Activated effector memory CD4-positive, alpha-beta T cell treated with anti-CD3 and anti-CD28 coated beads, Interleukin-2, amount 50 U/mL, for 16 hours (primary cell): Measurements from ENCODE around the gene KRI1.

Source experiments
- DNase-seq: peaks from one replicate; pipeline ENCODE4 v3.0.0-alpha.2; 2020

KRI1 gene

GRCh38 chr19:10565567-10566407 is at the start of gene KRI1:
TSS of gene KRI1 (minus strand) at chr19:10566010. CDS start at chr19:10565999, 11 bp downstream.
- peak; percentile 99 for DNase-seq

GRCh38 chr19:10612499-10613119 is 46.8 kb upstream of the KRI1 start:
- DNase-seq = no peak

DNA sequence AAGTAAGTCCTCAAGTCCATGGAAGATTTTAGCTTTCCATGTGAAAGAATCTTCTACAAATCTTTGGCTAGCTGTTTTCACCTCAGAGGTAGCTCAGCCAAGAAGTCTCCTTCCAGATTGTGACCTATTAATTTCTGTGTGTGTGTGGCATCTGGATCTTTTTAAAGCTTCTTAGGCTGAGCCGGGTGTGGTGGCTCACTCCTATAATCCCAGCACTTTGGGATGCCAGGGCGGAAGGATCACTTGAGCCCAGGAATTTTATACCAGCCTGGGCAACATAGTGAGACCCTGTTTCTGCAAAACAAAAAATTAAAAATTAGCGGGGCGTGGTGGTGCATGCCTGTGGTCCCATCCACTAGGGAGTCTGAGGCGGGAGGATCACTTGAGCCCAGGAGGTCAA is 46.1 kb upstream of the KRI1 start:
- no peak for DNase-seq

DNA sequence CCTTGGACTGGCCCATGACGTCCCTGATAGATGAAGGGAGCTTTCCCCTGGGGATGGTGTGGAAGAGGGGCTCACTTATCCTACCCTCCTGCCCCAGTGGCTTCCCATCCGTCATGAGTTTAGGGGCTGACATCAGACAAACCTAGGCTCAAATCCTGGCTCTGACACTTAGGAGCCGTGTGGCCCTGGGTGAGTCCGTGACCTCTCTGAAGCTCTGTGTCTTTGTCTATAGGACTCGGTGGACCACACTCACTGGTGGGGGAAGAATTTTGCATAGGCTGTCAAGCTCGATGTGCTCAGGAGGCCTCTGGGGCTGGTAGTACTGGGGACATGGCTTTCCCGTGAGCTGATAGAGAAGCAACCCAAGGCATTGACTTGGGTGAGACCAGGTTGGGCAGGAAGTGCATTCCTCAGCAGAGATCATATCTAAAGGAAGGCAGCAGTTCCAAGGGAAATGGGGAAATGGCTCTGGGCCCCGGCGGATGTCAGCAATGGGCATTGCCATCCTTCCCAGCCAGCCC is 38.7 kb upstream of the KRI1 start:
- peak; percentile 66 for DNase-seq

DNA sequence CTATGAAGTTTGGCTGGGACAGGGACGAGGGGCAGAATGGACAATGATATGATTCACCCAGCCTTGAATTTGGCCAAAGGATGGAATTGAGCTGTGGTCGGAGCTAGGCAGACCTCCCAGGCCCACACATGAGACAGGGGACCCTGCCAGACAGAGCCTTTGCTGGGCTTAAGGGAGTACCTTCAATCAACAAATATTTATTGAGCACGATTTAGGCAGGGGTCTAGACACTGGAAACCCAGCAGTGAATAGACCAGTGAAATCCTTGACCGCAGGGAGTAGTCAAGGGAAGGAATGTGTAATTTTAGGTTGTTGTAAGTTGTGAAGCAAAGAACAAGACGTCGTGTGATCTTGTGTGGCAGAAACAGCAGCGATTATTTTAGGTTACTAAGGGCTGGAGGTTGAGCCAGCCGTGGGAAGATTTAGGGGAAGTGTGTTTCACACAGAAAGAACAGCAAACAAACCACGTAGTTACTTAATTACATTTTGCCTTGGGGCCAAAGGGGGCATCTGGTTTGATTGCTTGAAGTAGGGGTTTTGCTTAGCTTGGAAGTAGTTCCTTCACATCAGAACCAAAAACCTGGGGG is 38.2 kb upstream of the KRI1 start:
- DNase-seq = peak; percentile 70

DNA sequence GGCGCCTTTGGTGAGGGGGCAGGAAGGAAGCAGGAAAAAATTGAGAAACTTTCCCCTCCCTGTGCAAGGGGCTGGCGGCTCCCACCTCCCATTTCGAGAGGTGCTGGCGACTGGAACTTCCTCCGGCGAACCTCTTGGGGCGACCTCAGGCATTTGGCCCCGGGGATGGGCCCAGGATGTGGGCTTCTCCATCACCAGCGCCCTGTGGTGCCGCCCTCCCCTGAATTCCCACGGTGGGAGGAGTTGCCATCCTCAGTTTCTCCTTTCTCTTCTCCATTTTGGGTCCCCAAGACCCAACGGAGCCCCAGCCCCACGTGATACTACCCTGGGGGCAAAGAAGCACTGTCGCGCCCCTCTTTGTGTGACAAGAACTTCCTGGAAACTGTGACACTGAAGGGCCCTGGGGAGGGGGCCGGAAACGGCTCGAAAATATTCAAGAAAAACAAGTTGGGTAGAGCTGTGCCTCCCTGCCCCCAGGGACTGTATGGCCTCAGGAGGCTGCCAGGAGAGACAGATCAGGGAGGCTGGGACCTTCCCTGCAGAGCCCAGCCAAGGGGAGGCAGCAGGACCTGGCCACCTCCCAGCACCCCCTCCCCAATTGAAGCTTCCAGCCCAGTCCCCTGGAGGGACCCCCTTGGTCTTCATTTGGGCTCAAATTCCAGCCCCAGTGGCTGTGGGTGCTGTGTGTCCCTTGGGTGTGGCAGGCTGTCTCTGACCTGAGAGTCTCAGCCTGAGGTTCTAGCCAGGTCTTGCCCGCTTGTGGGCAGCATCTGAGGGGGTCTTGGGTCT is 37.5 kb upstream of the KRI1 start:
- peak; percentile 91 for DNase-seq

DNA sequence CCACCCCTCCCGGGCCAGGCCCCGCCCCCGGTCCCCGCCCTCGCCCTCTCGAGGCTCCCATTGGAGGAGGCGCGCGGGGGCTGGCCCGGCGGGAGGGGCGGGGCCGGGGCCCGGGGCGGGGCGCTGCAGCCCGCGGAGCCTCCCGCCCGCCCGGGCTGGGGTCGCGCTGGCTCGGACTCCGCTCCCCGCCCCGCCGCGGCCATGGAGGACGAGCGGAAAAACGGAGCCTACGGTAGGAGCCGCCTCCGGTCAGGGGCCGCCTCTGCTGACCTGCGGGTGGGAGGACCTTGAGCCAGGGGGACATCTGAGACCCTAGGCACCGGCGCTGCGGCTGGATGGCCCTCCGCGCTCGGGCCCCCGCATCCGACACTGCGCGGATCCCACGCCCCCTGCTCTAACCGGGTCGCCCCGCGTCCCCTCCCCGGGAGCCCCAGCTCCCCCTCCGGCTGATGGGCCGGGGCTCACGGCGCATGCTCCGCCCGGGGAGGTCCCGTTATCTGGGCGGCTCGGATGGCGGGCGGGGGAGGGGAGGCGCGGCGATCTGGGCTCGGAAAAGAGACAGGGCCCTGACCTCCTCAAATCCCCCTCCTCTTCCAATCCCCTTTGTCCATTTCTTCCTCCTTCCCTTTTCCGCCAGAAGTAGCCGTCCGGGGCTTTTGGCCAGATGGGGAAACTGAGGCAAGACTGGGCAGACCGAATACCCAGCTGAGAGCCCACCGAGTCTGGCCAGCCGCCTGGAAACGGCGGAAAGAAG is 36.7 kb upstream of the KRI1 start:
- peak; percentile 95 for DNase-seq

- no peak for DNase-seq
Observed at GRCh38 chr19:10601999-10602329, 36.2 kb upstream of the KRI1 start.

GRCh38 chr19:10600149-10600548 is 34.3 kb upstream of the KRI1 start:
- DNase-seq = no peak

GRCh38 chr19:10593820-10594637 is 28.2 kb upstream of the KRI1 start:
- no peak for DNase-seq

GRCh38 chr19:10593148-10593547 is 27.3 kb upstream of the KRI1 start:
- DNase-seq = no peak

DNA sequence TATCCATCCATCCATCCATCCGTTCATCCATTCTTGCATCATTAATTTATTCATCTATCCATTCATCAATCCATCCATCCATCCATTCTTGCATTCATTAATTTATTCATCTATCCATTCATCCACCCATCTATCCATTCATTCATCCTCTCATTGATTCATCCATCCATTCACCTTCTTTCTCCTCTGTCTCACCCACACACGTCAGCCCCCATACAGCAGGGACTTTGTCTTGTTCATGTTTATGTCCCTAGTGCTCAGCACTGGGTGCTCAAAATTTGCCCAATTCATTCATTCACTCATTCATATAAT is 22.0 kb upstream of the KRI1 start:
- DNase-seq = no peak

- no peak for DNase-seq
Observed at GRCh38 chr19:10587022-10587838, 21.4 kb upstream of the KRI1 start, which contains the start of gene AP1M2. TSS of gene AP1M2 (minus strand) at chr19:10587312. CDS start at chr19:10587231, 81 bp downstream.

DNA sequence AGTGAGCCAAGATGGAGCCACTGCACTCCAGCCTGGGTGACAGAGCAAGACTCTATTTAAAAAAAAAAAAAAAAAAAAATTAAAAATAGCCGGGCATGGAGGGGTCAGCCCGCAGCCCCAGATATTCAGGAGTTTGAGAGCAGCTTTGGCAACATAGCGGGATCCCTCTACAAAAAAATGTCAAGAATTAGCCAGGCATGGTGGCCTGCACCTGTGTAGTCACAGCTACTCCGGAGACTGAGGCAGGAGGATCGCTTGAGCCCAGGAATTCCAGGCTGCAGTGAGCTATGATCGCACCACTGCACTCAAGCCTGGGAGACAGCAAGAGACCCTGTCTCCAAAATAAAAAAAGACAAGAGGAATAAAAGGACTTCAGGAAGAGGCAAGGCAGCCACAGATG is 20.6 kb upstream of the KRI1 start:
- DNase-seq = no peak

GRCh38 chr19:10583036-10583776 is 17.4 kb upstream of the KRI1 start:
- no peak for DNase-seq

- DNase-seq = no peak
Observed at GRCh38 chr19:10582091-10582490, 16.3 kb upstream of the KRI1 start.

GRCh38 chr19:10580979-10581631 is 15.3 kb upstream of the KRI1 start:
- peak; percentile 94 for DNase-seq

DNA sequence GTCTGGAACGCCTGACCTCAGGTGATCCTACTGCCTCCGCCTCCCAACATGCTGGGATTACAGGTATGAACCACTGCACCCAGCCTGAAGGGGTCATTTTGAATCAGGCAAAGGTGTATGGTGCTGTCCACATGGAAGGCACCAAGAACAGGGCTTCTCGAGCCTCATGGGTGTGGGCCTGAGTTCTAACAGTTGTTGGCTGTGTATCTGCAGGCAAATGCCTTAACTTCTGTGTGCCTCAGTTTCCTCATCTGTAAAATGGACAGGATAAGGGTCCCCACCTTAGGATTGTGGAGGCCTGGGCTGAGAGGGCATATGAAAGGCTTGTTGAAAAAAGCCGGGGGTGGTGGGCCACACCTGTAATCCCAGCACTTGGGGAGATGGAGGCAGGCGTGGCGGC is 12.1 kb upstream of the KRI1 start:
- no peak for DNase-seq

- no peak for DNase-seq
Observed at GRCh38 chr19:10575011-10575716, 9.4 kb upstream of the KRI1 start.
